Endothelial cell of umbilical vein (primary cell): Measurements from ENCODE around the gene MMRN1. TPM values are rescaled to one million over a fixed set of nuclear protein-coding genes. Genes with fewer than 3 reads are reported as not detected.

Experiments
- BruUV-seq: library from RNA; stranded (reverse); fragments of 400-500 nt; replicated peaks from 2 replicates; lab custom pipeline; 2021; lab: Mats Ljungman, UMichigan
- CTCF ChIA-PET: fragments of 300-600, 350-600 bp; sonication (Branson Sonifier 250); formaldehyde crosslinking; loops from one replicate; lab custom pipeline; 2021; ENCODE audit warnings: antibody characterized with exemption, inconsistent platforms; lab: Charles Lee
- POLR2A ChIA-PET: fragments of 300-600, 350-600 bp; sonication (Branson Sonifier 250); formaldehyde crosslinking; loops from one replicate; lab custom pipeline; 2021; ENCODE audit warnings: antibody characterized with exemption, inconsistent platforms; lab: Charles Lee
- DNase-seq: peaks from one replicate; pipeline ENCODE4 v3.0.0-alpha.2; 2011; ENCODE audit warnings: low read depth, low spot score
- FAIRE-seq: peaks from 2 replicates; lab custom pipeline; 2011; peaks lifted over from hg19 to GRCh38; lab: Jason Lieb, UNC
- H2AFZ ChIP-seq: 2 replicates; pipeline ENCODE4 v1.6.0; 2012; ENCODE audit warnings: low read depth, low read length, control low read depth, inconsistent platforms
- H3K27ac ChIP-seq: 2 replicates; pipeline ENCODE4 v1.5.1; 2011; ENCODE audit warnings: low read depth, mild to moderate bottlenecking, control low read depth, low read length, moderate library complexity; ENCODE audit not compliant: insufficient read depth
- H3K27me3 ChIP-seq, 2 experiments: 2 replicates each; pipeline versions ENCODE4 v1.6.0 to v1.6.1; 2011; ENCODE audit warnings: low read length in 2 of 2, mixed read lengths in 1 of 2; ENCODE audit not compliant: control insufficient read depth in 2 of 2, insufficient read depth in 2 of 2
- H3K36me3 ChIP-seq, 2 experiments: 2 replicates in 1 of 2; 3 replicates in 1 of 2; pipeline ENCODE4 v1.5.1; 2011; ENCODE audit warnings: low read length in 2 of 2, mild to moderate bottlenecking in 1 of 2, moderate library complexity in 1 of 2; ENCODE audit not compliant: control insufficient read depth in 2 of 2, insufficient read depth in 2 of 2; ENCODE audit errors: extremely low read depth in 1 of 2
- H3K4me1 ChIP-seq: 3 replicates; pipeline ENCODE4 v1.5.1; 2011; ENCODE audit warnings: mild to moderate bottlenecking, low read length; ENCODE audit not compliant: control insufficient read depth, insufficient read depth; ENCODE audit errors: extremely low read depth
- H3K4me2 ChIP-seq: 2 replicates; pipeline ENCODE4 v1.6.1; 2011; ENCODE audit warnings: low read length, control low read depth, mixed read lengths; ENCODE audit not compliant: insufficient read depth
- H3K4me3 ChIP-seq, 3 experiments: fragments of 200-600 bp in 1 of 3; sonication (generic), shearing (Covaris generic) in 1 of 3; replicated peaks in 1 of 3; 2 replicates each; pipeline ENCODE4 v1.5.1; 2011 to 2016; ENCODE audit warnings: control low read depth in 3 of 3, low read length in 3 of 3, mild to moderate bottlenecking in 2 of 3, inconsistent platforms in 1 of 3, low read depth in 1 of 3, moderate library complexity in 1 of 3; ENCODE audit not compliant: insufficient read depth in 1 of 3
- H3K79me2 ChIP-seq: 2 replicates; pipeline ENCODE4 v1.6.0; 2012; ENCODE audit warnings: low read length, inconsistent platforms; ENCODE audit not compliant: control insufficient read depth, insufficient read depth
- H3K9ac ChIP-seq: replicated peaks from 2 replicates; pipeline ENCODE3; 2011; ENCODE audit warnings: low read length, control low read depth; ENCODE audit not compliant: insufficient read depth; ENCODE audit errors: extremely low read depth
- H3K9me1 ChIP-seq: replicated peaks from 3 replicates; pipeline ENCODE4 v1.6.0; 2011; ENCODE audit warnings: mild to moderate bottlenecking, low read length; ENCODE audit not compliant: control insufficient read depth, insufficient read depth; ENCODE audit errors: extremely low read depth
- H3K9me3 ChIP-seq: replicated peaks from 2 replicates; pipeline ENCODE4 v1.5.1; 2012; ENCODE audit warnings: low read length, inconsistent platforms; ENCODE audit not compliant: control insufficient read depth, insufficient read depth
- H4K20me1 ChIP-seq: replicated peaks from 2 replicates; pipeline ENCODE3; 2011; ENCODE audit warnings: mild to moderate bottlenecking, low read length; ENCODE audit not compliant: control insufficient read depth, insufficient read depth; ENCODE audit errors: extremely low read depth
- EZH2 ChIP-seq: IDR thresholded peaks from 2 replicates; pipeline ENCODE4 v1.6.1; 2012; ENCODE audit warnings: borderline replicate concordance, low read depth, mild to moderate bottlenecking, moderate library complexity, low read length, inconsistent platforms; ENCODE audit not compliant: severe bottlenecking
- FOS ChIP-seq: IDR thresholded peaks from 2 replicates; pipeline ENCODE4 v1.6.1; 2011; ENCODE audit warnings: mild to moderate bottlenecking, low read length, moderate library complexity, borderline replicate concordance; ENCODE audit not compliant: insufficient read depth
- GATA2 ChIP-seq: IDR thresholded peaks from 2 replicates; pipeline ENCODE4 v1.7.0; 2011; ENCODE audit warnings: low read depth, mild to moderate bottlenecking, moderate library complexity, mixed read lengths, low read length; ENCODE audit not compliant: insufficient read length, insufficient read depth
- JUN ChIP-seq: IDR thresholded peaks from 2 replicates; pipeline ENCODE4 v1.6.1; 2011; ENCODE audit warnings: borderline replicate concordance, low read depth; ENCODE audit not compliant: insufficient read length, insufficient read depth
- MYC ChIP-seq: IDR thresholded peaks from one replicate; pipeline ENCODE4 v1.6.1; 2011; ENCODE audit warnings: mild to moderate bottlenecking, low read depth, low read length
- POLR2AphosphoS5 ChIP-seq: IDR thresholded peaks from 2 replicates; pipeline ENCODE4 v1.6.1; 2012; ENCODE audit warnings: low read depth, mild to moderate bottlenecking, control low read depth, low read length, moderate library complexity; ENCODE audit not compliant: insufficient read depth
- dilution Hi-C: fragments of 300-500 bp; cut with MboI; formaldehyde crosslinking; loops from one replicate; pipeline ENCODE4 v1.15.0; 2019; ENCODE audit warnings: low sequenced_read_pairs; ENCODE audit not compliant: extremely low pct_ligation_motif_present
- intact Hi-C: fragments of 100-400 bp; cut with micrococcal nuclease; formaldehyde crosslinking; loops from one replicate; pipeline ENCODE4 v1.10.0; 2022
- polyA plus RNA-seq, 4 experiments: library from polyadenylated mRNA; depleted of rRNA in 3 of 4; stranded (reverse) in 3 of 4; unstranded in 1 of 4; fragments of >200 nt; gene quantifications; 2 replicates each; pipeline versions ENCODE4 v1.2.1 to v1.2.3, GENCODE V29; 2011 to 2012; ENCODE audit warnings: missing spikeins in 1 of 4
- total RNA-seq: library from RNA; stranded (reverse); gene quantifications from 2 replicates; pipeline ENCODE4 v1.2.3, GENCODE V29; 2021
- TF ChIP-seq, protein P1 (sequence below), 2 donors: IDR thresholded peaks; 1 replicate in 1 of 2; 2 replicates in 1 of 2; pipeline ENCODE4 v1.5.1; 2011; ENCODE audit warnings: low read length in 2 of 2, mild to moderate bottlenecking in 2 of 2, moderate library complexity in 2 of 2, control low read depth in 1 of 2, inconsistent platforms in 1 of 2, low read depth in 1 of 2; ENCODE audit not compliant: insufficient read depth in 1 of 2; ENCODE audit errors: extremely low read depth in 1 of 2
- TF ChIP-seq, protein P2 (sequence below): IDR thresholded peaks from 2 replicates; pipeline ENCODE4 v1.6.1; 2011; ENCODE audit not compliant: insufficient read depth, insufficient read length

The MMRN1 gene
- total and polyA plus RNA-seq, 2 donors (not counting 3 experiments of a cell fraction or from before 2014, with no cell fraction given) = 143 to 414 TPM

DNA sequence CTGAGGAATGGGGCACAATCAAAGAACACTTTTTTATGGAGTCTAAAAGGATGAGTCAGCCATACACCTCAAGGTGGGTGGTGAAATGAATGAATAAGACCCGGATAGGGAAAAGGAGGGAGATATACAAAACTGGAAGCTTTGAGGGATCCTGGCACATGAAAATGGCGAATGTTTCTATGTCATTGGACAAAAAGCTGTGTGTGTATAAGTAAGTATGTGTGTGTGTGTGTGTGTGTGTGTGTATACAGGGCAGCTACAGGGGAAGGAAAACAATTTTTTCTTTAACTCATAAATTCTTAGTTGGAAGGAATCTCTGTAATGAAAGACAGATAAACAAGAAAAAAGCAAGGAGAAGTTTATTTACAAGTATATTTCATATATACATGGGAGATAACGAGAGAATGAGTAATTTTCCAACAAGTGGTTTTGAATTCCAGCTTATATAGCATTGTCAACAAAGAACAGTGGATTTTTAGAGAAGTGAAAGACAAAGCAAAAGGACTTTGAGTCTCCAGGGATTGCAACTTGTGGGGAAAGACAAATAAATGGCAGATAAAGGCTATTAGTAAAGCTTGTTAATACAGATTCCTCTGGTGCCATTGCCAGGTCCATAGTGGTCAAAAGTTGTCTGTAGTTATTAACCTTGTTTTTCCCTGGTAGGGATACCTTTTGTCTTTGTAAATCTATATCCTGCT lies 99.7 kb downstream of the MMRN1 start:
- BruUV-seq = no TSS peak
- Histone ChIP-seq H3K27me3 (peaks cover 5 to 19% of the 10 kb centered on the region in 2 experiments), H3K36me3 (no peaks in the 10 kb centered on the region), H3K4me1 (no peaks in the 10 kb centered on the region), H3K27ac (no peak overlapping the region), H3K9ac (no peak overlapping the region), H3K4me2 (no peak overlapping the region), H2AFZ (no peak overlapping the region), H3K4me3 (no peak overlapping the region), H4K20me1 (no peaks in the 10 kb centered on the region), H3K9me3 (no peaks in the 10 kb centered on the region), H3K79me2 (no peaks in the 10 kb centered on the region), H3K9me1 (no peaks in the 10 kb centered on the region)
- dilution Hi-C loops (no loop called here), intact Hi-C loops (no loop called here)
- ChIA-PET POLR2A (no interaction called here), CTCF (no interaction called here)
- no peak for TF ChIP-seq EZH2
- no peak for TF ChIP-seq GATA2
- TF ChIP-seq, protein P1, sequence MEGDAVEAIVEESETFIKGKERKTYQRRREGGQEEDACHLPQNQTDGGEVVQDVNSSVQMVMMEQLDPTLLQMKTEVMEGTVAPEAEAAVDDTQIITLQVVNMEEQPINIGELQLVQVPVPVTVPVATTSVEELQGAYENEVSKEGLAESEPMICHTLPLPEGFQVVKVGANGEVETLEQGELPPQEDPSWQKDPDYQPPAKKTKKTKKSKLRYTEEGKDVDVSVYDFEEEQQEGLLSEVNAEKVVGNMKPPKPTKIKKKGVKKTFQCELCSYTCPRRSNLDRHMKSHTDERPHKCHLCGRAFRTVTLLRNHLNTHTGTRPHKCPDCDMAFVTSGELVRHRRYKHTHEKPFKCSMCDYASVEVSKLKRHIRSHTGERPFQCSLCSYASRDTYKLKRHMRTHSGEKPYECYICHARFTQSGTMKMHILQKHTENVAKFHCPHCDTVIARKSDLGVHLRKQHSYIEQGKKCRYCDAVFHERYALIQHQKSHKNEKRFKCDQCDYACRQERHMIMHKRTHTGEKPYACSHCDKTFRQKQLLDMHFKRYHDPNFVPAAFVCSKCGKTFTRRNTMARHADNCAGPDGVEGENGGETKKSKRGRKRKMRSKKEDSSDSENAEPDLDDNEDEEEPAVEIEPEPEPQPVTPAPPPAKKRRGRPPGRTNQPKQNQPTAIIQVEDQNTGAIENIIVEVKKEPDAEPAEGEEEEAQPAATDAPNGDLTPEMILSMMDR (IDR thresholded peaks at IDR 0.05; ENCODE audit: extremely low read depth in 1 of 2, insufficient read depth in 1 of 2, low read depth in 1 of 2, low read length in 2 of 2) = no peak
- TF ChIP-seq JUN = no peak
- TF ChIP-seq, protein P2, sequence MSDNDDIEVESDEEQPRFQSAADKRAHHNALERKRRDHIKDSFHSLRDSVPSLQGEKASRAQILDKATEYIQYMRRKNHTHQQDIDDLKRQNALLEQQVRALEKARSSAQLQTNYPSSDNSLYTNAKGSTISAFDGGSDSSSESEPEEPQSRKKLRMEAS = no peak
- no peak for TF ChIP-seq FOS
- TF ChIP-seq MYC = no peak
- TF ChIP-seq POLR2AphosphoS5 = no peak
- DNase-seq (no peak), FAIRE-seq (no peak)
